Hepatic stellate cell (primary cell): ENCODE results near the gene PLXDC2.
"Not testable (repeated sequence)": the region's sequence is repeated elsewhere in the genome, so short reads cannot be mapped to it uniquely, and the experiment has no call there.

Experiments
- DNase-seq: peaks from one replicate; pipeline ENCODE4 v3.0.0; 2011; ENCODE audit warnings: low spot score

Gene PLXDC2

GRCh38 chr10:20114179-20114578 is 297.9 kb downstream of the PLXDC2 start:
- no peak for DNase-seq

DNA sequence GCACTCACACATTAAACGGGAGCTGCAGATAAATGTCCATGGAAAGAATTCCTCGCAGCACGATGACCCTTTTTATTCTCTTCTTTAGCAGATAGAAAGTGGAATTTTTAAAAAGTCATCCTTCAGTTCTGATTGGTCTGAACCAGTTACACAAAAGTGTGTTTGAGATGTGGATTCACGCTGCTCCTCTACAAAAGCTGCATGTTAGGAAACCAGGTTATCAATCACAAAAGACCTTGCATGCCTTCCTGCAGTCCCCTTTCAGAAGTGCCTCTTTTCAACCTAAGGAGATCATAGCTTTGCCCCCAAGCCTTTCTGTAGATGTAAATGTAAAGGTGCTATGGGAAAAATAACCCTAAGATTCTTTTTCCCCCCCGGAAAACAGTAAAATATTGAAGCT is 299.7 kb downstream of the PLXDC2 start:
- DNase-seq, result no peak

GRCh38 chr10:20117471-20117870 is 301.2 kb downstream of the PLXDC2 start:
- no peak for DNase-seq

GRCh38 chr10:20118119-20118518 is 301.9 kb downstream of the PLXDC2 start:
- DNase-seq, result no peak

DNA sequence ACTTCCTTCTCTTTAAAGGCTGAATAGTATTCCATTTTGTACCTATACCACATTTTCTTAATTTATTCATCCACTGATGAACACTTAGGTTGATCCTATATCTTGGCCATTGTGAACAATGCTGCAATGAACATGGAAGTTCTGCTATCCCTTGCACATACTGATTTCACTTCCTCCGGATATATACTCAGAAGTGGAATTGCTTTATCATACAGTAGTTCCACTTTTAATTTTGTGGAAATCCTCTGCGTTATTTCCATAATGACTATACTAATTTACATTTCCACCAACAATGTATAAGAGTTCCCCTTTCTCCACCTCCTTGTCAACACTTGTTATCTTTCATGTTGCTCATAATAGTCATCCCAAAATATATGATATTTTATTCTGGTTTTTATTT is 312.6 kb downstream of the PLXDC2 start:
- no peak for DNase-seq

DNA sequence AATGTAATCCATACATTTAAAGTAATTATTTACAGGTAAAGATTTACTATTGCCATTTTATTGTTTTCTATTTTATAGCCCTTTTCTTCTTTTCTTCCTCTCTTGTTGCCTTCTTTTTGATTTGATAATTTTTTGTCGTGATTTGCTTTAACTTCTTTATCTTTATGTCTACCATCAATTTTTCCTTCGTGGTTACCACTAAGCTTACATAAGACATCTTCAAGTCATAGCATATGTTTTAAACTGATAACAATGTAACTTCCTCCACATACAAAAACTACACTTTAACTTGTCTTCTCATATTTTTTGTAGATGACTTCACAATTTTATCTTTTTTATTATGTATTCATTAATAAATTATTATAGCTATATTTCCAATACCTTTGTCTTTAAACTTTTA is 316.6 kb downstream of the PLXDC2 start:
- DNase-seq, result no peak

GRCh38 chr10:20133669-20134189 is 317.5 kb downstream of the PLXDC2 start:
- no peak for DNase-seq

- no peak for DNase-seq
Measured at GRCh38 chr10:20142311-20142710, 326.1 kb downstream of the PLXDC2 start.

- DNase-seq, result no peak
Measured at GRCh38 chr10:20144268-20144667, 328.0 kb downstream of the PLXDC2 start.

- DNase-seq, result no peak
Measured at GRCh38 chr10:20146004-20146403, 329.8 kb downstream of the PLXDC2 start.

DNA sequence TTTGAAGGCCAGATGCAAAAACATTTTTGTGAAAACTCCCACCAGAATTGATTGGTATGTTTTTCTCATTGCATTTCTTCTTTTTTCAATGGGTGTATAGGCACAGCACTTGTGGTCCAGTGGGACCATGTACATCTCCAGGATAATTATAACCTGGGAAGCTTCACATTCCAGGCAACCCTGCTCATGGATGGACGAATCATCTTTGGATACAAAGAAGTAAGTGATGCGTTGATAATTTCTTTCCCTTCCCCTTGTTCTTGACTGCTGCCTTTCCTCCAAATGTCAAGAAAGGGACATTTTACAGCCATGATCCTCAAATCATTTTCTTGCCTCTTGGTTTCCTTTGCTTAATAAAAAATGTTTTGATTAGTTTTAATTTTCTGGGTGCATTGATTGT is 331.5 kb downstream of the PLXDC2 start:
- no peak for DNase-seq

- DNase-seq, result no peak
Measured at GRCh38 chr10:20156511-20156910, 340.3 kb downstream of the PLXDC2 start.

- no peak for DNase-seq
Measured at GRCh38 chr10:20157314-20157713, 341.1 kb downstream of the PLXDC2 start.

DNA sequence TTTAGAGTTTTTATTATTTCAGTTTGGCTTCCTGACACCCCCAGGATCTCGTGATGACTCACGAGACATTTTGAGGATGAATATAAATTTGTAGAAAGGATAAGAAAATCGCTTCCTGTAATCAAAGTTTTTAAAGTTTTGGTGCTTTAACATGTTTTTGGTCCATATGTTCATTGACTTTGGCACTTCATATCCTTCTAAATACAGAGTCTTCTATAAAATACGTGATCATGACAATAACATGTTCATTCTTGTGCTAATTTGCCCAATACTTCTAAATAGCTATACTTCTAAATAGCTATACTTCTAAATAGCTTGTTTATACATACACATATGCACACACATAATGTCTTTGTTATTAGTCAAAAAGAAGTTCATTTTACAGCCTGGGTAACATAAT is 341.9 kb downstream of the PLXDC2 start:
- DNase-seq, result no peak

- DNase-seq, result no peak
Measured at GRCh38 chr10:20162123-20162522, 345.9 kb downstream of the PLXDC2 start.

DNA sequence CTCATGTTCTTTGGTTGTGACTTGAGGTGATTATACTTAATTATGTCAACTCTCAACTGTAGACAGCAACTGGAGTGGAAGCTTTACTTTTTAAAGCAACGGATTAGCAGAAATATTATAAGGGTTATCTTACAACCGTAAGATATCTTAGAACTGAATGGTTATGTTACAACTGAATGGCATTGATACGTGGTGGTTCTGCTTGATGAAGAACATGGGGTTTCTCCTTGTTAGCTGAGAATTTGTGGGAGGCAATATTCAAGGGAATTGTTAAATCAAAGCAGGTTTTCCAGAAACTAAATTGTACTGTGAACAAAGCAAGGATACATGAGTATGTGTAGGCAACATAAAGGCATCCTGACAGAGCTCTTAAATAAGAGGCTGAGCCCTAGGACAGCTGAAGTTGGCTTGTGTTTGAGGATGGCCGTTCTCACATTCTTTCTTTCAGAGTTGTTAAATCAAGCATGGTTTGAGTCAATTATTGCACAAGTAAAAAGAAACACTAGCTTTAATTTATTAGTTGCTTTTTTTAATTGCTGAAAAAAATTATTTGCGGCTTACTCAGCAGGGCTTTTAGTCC is 350.0 kb downstream of the PLXDC2 start:
- DNase-seq, result no peak

DNA sequence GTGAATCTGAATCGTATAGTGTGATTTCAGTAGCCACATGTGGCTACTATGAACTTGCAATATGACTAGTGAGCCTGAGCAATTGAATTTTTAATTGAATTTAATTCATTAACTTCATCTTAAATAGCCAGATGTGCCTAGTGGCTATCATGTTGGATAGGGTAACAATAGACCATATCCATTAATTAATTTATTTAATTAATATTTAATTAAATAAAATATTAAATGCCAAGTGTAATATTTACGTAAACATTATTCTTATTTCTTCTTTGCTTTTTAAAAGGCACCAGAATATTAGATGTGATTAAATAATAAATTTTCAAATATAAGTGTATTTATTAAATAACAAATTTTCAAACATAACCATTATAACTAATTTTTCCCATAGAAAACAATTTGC is 354.4 kb downstream of the PLXDC2 start:
- no peak for DNase-seq

DNA sequence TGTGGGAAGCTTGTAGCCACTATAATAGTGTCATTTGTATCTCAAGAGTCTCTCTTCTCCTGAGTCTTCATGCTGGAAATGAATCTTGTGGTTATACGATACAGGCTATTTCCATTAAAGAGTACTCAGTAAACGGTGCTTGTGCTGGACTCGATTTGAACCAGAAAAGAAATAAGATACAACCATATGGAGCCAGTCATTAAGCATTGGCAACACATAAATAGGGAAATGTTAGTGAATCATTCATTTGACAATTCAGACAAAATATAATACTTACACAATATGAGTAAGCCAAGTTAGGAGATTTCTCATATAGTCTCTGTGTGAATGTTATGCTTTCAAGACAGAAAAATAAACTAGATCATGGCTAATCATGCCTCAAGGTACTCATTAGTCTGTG is 356.8 kb downstream of the PLXDC2 start:
- DNase-seq, result no peak

GRCh38 chr10:20175719-20176118 is 359.5 kb downstream of the PLXDC2 start:
- no peak for DNase-seq

- no peak for DNase-seq
Measured at GRCh38 chr10:20180766-20181165, 364.5 kb downstream of the PLXDC2 start.

DNA sequence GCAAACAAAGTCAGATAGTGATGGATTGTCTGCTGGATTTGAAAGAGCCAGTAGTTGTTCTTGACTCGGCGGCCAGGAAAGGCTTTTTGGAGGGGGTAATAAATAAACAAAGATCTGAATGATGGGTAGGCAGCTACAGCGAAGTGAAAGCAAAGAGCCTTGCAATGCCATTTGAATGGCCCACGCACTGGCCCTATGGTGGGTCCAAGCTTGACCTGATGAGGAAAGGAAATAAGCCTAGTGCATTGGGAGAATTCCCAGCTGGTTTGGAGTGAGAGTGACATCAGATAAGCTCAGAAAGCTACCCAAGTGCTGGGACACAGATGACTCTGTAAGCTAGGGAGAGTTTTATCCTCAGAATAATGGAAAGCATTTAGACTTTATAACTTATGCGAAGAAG is 365.2 kb downstream of the PLXDC2 start:
- no peak for DNase-seq

- DNase-seq, result no peak
Measured at GRCh38 chr10:20185116-20185515, 368.9 kb downstream of the PLXDC2 start.

DNA sequence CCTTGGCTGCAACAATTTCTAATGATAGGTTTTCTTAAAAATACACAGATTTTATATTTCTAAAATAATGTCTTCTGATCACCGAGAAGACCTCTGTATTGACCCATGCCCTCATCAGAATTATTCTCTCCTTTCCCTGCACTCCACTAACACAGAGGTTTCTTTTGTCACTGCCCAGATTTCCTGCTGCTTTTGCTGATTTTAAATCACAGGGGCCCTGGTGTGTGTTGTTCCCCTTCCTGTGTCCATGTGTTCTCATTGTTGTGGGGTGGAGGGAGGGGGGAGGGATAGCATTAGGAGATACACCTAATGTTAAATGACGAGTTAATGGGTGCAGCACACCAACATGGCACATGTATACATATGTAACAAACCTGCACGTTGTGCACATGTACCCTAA is 375.2 kb downstream of the PLXDC2 start:
- not testable (repeated sequence) for DNase-seq

GRCh38 chr10:20195076-20195475 is 378.8 kb downstream of the PLXDC2 start:
- no peak for DNase-seq

DNA sequence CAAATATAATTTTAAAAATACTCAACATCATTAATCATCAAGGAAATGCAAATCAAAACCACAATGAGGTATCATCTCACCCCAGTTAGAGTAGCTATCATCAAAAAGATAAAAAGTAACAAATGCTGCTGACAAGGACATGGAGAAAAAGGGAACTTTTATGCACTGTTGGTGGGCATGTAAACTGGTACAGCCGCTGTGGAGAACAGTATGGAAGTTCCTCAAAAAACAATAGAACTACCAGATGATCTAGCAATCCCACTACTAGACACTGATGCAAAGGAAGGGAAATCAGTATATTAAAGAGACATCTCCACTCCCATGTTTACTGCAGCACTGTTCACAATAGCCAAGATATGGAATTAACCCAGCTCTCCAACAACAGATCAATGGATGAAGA is 384.5 kb downstream of the PLXDC2 start:
- DNase-seq, result no peak
